ENCODE data around the gene UBA5.

The UBA5 gene

GRCh38 chr3:132713977-132714727, 54.0 kb downstream of the UBA5 start:
- Histone ChIP-seq H3K9ac (ENCODE audit: low read length) (no peak overlapping the region), H3K79me2 (ENCODE audit: insufficient read depth, low read length) (no peaks in the 10 kb centered on the region), H4K20me1 (ENCODE audit: insufficient read depth, low read length) (no peaks in the 10 kb centered on the region), H3K9me3 (ENCODE audit: low read length) (no peaks in the 10 kb centered on the region), H2AFZ (ENCODE audit: low read length) (no peak overlapping the region), H3K4me3 (ENCODE audit: low read depth, low read length, poor library complexity, severe bottlenecking) (no peak overlapping the region), H3K4me2 (ENCODE audit: low read length) (no peak overlapping the region), H3K9me2 (ENCODE audit: low read depth, low read length) (no peaks in the 10 kb centered on the region), H3K4me1 (ENCODE audit: insufficient read depth, low read length, severe bottlenecking) (no peaks in the 10 kb centered on the region), H3F3A (ENCODE audit: insufficient read depth, low read length) (no peaks in the 10 kb centered on the region; the same call in 1 of the 2 replicates), H3K27ac (ENCODE audit: low read depth, low read length, poor library complexity, severe bottlenecking) (no peak overlapping the region), H3K27me3 (ENCODE audit: insufficient read depth, low read length) (no peaks in the 10 kb centered on the region), H3K36me3 (ENCODE audit: insufficient read depth, low read length) (peaks cover 18% of the 10 kb centered on the region; the same call in 1 of the 2 replicates)
- TF ChIP-seq, protein P1, sequence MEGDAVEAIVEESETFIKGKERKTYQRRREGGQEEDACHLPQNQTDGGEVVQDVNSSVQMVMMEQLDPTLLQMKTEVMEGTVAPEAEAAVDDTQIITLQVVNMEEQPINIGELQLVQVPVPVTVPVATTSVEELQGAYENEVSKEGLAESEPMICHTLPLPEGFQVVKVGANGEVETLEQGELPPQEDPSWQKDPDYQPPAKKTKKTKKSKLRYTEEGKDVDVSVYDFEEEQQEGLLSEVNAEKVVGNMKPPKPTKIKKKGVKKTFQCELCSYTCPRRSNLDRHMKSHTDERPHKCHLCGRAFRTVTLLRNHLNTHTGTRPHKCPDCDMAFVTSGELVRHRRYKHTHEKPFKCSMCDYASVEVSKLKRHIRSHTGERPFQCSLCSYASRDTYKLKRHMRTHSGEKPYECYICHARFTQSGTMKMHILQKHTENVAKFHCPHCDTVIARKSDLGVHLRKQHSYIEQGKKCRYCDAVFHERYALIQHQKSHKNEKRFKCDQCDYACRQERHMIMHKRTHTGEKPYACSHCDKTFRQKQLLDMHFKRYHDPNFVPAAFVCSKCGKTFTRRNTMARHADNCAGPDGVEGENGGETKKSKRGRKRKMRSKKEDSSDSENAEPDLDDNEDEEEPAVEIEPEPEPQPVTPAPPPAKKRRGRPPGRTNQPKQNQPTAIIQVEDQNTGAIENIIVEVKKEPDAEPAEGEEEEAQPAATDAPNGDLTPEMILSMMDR (IDR thresholded peaks at IDR 0.05; ENCODE audit: low read length): no peak
- TF ChIP-seq EZH2 (IDR thresholded peaks at IDR 0.05; ENCODE audit: borderline replicate concordance, low read length): no peak

DNA sequence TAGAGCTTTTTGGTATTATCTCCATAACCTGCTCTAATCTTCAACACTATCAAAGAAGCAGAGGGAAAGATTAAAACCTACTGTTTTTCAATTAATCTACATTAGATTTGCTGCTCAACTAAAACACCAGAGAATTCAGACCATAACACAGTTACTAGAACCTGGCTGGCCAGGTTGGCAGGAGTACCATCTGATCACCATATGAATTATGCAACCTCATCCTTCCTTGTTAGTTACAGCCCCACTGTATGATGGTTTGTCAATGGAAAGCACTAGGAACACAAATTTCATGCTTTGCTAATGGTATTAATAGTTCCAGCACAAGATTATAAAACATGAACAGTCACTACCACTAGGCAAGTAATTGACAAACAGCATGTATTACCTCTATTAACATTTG, 56.2 kb downstream of the UBA5 start:
- H3K27me3 ChIP-seq (ENCODE audit: insufficient read depth, low read length): no peaks in the 10 kb centered on the region

GRCh38 chr3:132720228-132720627, 60.1 kb downstream of the UBA5 start:
- Histone ChIP-seq H3K9me2 (ENCODE audit: low read depth, low read length) (no peaks in the 10 kb centered on the region), H3K36me3 (ENCODE audit: insufficient read depth, low read length) (peaks cover 4% of the 10 kb centered on the region; the same call in 1 of the 2 replicates), H4K20me1 (ENCODE audit: insufficient read depth, low read length) (no peaks in the 10 kb centered on the region), H3K4me3 (ENCODE audit: low read depth, low read length, poor library complexity, severe bottlenecking) (no peak overlapping the region), H3K9ac (ENCODE audit: low read length) (no peak overlapping the region), H3K4me2 (ENCODE audit: low read length) (peak overlapping the region; percentile 12; the same call in 1 of the 2 replicates), H3K27me3 (ENCODE audit: insufficient read depth, low read length) (no peaks in the 10 kb centered on the region), H3K27ac (ENCODE audit: low read depth, low read length, poor library complexity, severe bottlenecking) (no peak overlapping the region), H3K79me2 (ENCODE audit: insufficient read depth, low read length) (no peaks in the 10 kb centered on the region), H2AFZ (ENCODE audit: low read length) (no peak overlapping the region), H3K9me3 (ENCODE audit: low read length) (no peaks in the 10 kb centered on the region), H3K4me1 (ENCODE audit: insufficient read depth, low read length, severe bottlenecking) (peaks cover 28% of the 10 kb centered on the region), H3F3A (ENCODE audit: insufficient read depth, low read length) (peaks cover 3% of the 10 kb centered on the region; the same call in 1 of the 2 replicates)
- no peak for TF ChIP-seq EZH2 (IDR thresholded peaks at IDR 0.05; ENCODE audit: borderline replicate concordance, low read length)
- TF ChIP-seq, protein P1 (IDR thresholded peaks at IDR 0.05; ENCODE audit: low read length): no peak

More for the DNA sequence above, 56.2 kb downstream of the UBA5 start:
- Histone ChIP-seq H3F3A (ENCODE audit: insufficient read depth, low read length) (peaks cover 3% of the 10 kb centered on the region; the same call in 1 of the 2 replicates), H3K9ac (ENCODE audit: low read length) (no peak overlapping the region), H3K9me2 (ENCODE audit: low read depth, low read length) (no peaks in the 10 kb centered on the region), H4K20me1 (ENCODE audit: insufficient read depth, low read length) (no peaks in the 10 kb centered on the region), H2AFZ (ENCODE audit: low read length) (no peak overlapping the region), H3K4me2 (ENCODE audit: low read length) (no peak overlapping the region), H3K79me2 (ENCODE audit: insufficient read depth, low read length) (no peaks in the 10 kb centered on the region), H3K4me1 (ENCODE audit: insufficient read depth, low read length, severe bottlenecking) (peaks cover 14% of the 10 kb centered on the region), H3K9me3 (ENCODE audit: low read length) (no peaks in the 10 kb centered on the region), H3K27ac (ENCODE audit: low read depth, low read length, poor library complexity, severe bottlenecking) (no peak overlapping the region), H3K36me3 (ENCODE audit: insufficient read depth, low read length) (peaks cover 18% of the 10 kb centered on the region; the same call in 1 of the 2 replicates), H3K4me3 (ENCODE audit: low read depth, low read length, poor library complexity, severe bottlenecking) (no peak overlapping the region)
- TF ChIP-seq, protein P1 (IDR thresholded peaks at IDR 0.05; ENCODE audit: low read length): no peak
- no peak for TF ChIP-seq EZH2 (IDR thresholded peaks at IDR 0.05; ENCODE audit: borderline replicate concordance, low read length)
